GM12878 (cell line): ENCODE data around the gene MARVELD1. TPM values are rescaled to one million over a fixed set of nuclear protein-coding genes. Genes with fewer than 3 reads are reported as not detected.

Experiments used
- ATAC-seq: fragments of 200-7000 bp; cut with Tn5 transposase; 3 replicates; pipeline ENCODE4 v1.9.1; 2020; ENCODE audit warnings: mild to moderate bottlenecking, moderate library complexity
- BruUV-seq: library from RNA; stranded (reverse); fragments of 400-500 nt; replicated peaks from 2 replicates; lab custom pipeline; 2021; lab: Mats Ljungman, UMichigan
- CTCF ChIA-PET: fragments of 300-600 bp; sonication (Branson Sonifier 250); formaldehyde crosslinking; extraction: SDS; loops from one replicate; lab custom pipeline; 2021; ENCODE audit warnings: inconsistent platforms; lab: Yijun Ruan, JAX
- POLR2A ChIA-PET: fragments of 350-600 bp; formaldehyde crosslinking; extraction: SDS; loops from one replicate; lab custom pipeline; 2021; ENCODE audit warnings: inconsistent platforms; lab: Charles Lee
- RAD21 ChIA-PET: fragments of 300-600 bp; sonication (Branson Sonifier 250); formaldehyde crosslinking; loops from one replicate; lab custom pipeline; 2023; ENCODE audit warnings: antibody characterized with exemption; ENCODE audit not compliant: unreplicated experiment; lab: Charles Lee
- SMC1A ChIA-PET: fragments of 300-600 bp; sonication (Branson Sonifier 250); formaldehyde crosslinking; loops from one replicate; lab custom pipeline; 2023; ENCODE audit not compliant: unreplicated experiment, uncharacterized antibody; lab: Charles Lee
- DNase-seq: peaks from one replicate; pipeline ENCODE4 v3.0.0-alpha.2; 2011; ENCODE audit warnings: low read depth, low spot score
- FAIRE-seq: peaks from 3 replicates; lab custom pipeline; 2011; peaks lifted over from hg19 to GRCh38; lab: Jason Lieb, UNC
- H2AFZ ChIP-seq: 2 replicates; pipeline ENCODE4 v1.6.0; 2011; ENCODE audit warnings: low read depth, low read length, control low read depth; ENCODE audit not compliant: control insufficient read depth
- H3K27ac ChIP-seq: 2 replicates; pipeline ENCODE4 v1.5.1; 2011; ENCODE audit warnings: control low read depth; ENCODE audit not compliant: control insufficient read depth, insufficient read depth
- H3K27me3 ChIP-seq, 2 experiments: replicated peaks in 1 of 2; 2 replicates each; pipeline versions ENCODE4 v1.6.0 to v1.6.1; 2011; ENCODE audit warnings: low read length in 1 of 2; ENCODE audit not compliant: control insufficient read depth in 2 of 2, insufficient read depth in 2 of 2
- H3K36me3 ChIP-seq, 2 experiments: 2 replicates each; pipeline ENCODE4 v1.5.1; 2011; ENCODE audit warnings: low read length in 1 of 2; ENCODE audit not compliant: control insufficient read depth in 2 of 2, insufficient read depth in 2 of 2
- H3K4me1 ChIP-seq: 2 replicates; pipeline ENCODE4 v1.6.1; 2011; ENCODE audit warnings: mild to moderate bottlenecking, low read length, moderate library complexity, mixed read lengths; ENCODE audit not compliant: control insufficient read depth, insufficient read depth
- H3K4me2 ChIP-seq: 2 replicates; pipeline ENCODE4 v1.6.0; 2011; ENCODE audit warnings: control low read depth; ENCODE audit not compliant: control insufficient read depth, insufficient read depth
- H3K4me3 ChIP-seq: fragments of 200-600 bp; sonication (generic); 2 replicates; pipeline ENCODE4 v1.5.1; 2016
- H3K79me2 ChIP-seq: 2 replicates; pipeline ENCODE4 v1.6.0; 2011; ENCODE audit warnings: low read length; ENCODE audit not compliant: control insufficient read depth, insufficient read depth
- H3K9ac ChIP-seq: 2 replicates; pipeline ENCODE4 v1.8.0; 2011; ENCODE audit warnings: low read length, control low read depth, mixed read lengths; ENCODE audit not compliant: control insufficient read depth, insufficient read depth
- H3K9me3 ChIP-seq: replicated peaks from 3 replicates; pipeline ENCODE4 v1.5.1; 2011; ENCODE audit warnings: mild to moderate bottlenecking, low read length; ENCODE audit not compliant: control insufficient read depth, insufficient read depth
- H4K20me1 ChIP-seq: 2 replicates; pipeline ENCODE4 v1.6.0; 2011; ENCODE audit not compliant: control insufficient read depth, insufficient read depth
- BHLHE40 ChIP-seq, 2 experiments: fragments of 450-650 bp in 1 of 2; IDR thresholded peaks; 2 replicates each; pipeline ENCODE4 v1.6.1; 2011 to 2017; ENCODE audit warnings: low read depth in 2 of 2, borderline replicate concordance in 1 of 2, improper control_type of control experiment in 1 of 2, low read length in 1 of 2, mild to moderate bottlenecking in 1 of 2
- CREB1 ChIP-seq: IDR thresholded peaks from 2 replicates; pipeline ENCODE4 v1.6.1; 2012; ENCODE audit warnings: low read depth, mild to moderate bottlenecking, inconsistent platforms
- EP300 ChIP-seq, 2 experiments: fragments of 150-350 bp in 1 of 2; IDR thresholded peaks; 2 replicates each; pipeline ENCODE4 v1.6.1; 2011 to 2012; ENCODE audit warnings: low read depth in 2 of 2, low read length in 2 of 2, borderline replicate concordance in 1 of 2, improper control_type of control experiment in 1 of 2, inconsistent platforms in 1 of 2; ENCODE audit not compliant: control insufficient read depth in 1 of 2
- ESRRA ChIP-seq: IDR thresholded peaks from 2 replicates; pipeline ENCODE4 v1.6.1; 2012; ENCODE audit warnings: mild to moderate bottlenecking, low read length, improper control_type of control experiment
- EZH2 ChIP-seq: IDR thresholded peaks from 2 replicates; pipeline ENCODE4 v1.6.1; 2012; ENCODE audit warnings: low read depth, mild to moderate bottlenecking, control low read depth, inconsistent platforms, low read length, borderline replicate concordance; ENCODE audit not compliant: control insufficient read depth
- GATAD2B ChIP-seq: fragments of 450-650 bp; conservative IDR thresholded peaks from 2 replicates; pipeline ENCODE4 v1.6.1; 2017; ENCODE audit warnings: low read depth, mild to moderate bottlenecking, moderate library complexity
- HDAC6 ChIP-seq: fragments of 200-600 bp; sonication (generic); IDR thresholded peaks from one replicate; pipeline ENCODE4 v1.8.0; 2017; ENCODE audit warnings: antibody characterized with exemption; ENCODE audit not compliant: unreplicated experiment
- MXI1 ChIP-seq: fragments of 150-350 bp; IDR thresholded peaks from 2 replicates; pipeline ENCODE4 v1.6.1; 2011; ENCODE audit warnings: low read depth, mild to moderate bottlenecking, inconsistent platforms, low read length, improper control_type of control experiment
- NBN ChIP-seq: fragments of 450-650 bp; IDR thresholded peaks from 2 replicates; pipeline ENCODE4 v1.6.1; 2016
- NFYA ChIP-seq: IDR thresholded peaks from 2 replicates; pipeline ENCODE4 v1.6.1; 2011; ENCODE audit warnings: low read depth, mild to moderate bottlenecking, low read length, improper control_type of control experiment, borderline replicate concordance
- PAX5 ChIP-seq: IDR thresholded peaks from 2 replicates; pipeline ENCODE4 v1.6.1; 2011; ENCODE audit warnings: low read depth, low read length, borderline replicate concordance
- PAX8 ChIP-seq: fragments of 450-650 bp; IDR thresholded peaks from 2 replicates; pipeline ENCODE4 v1.6.1; 2017; ENCODE audit warnings: mild to moderate bottlenecking, moderate library complexity
- PML ChIP-seq: IDR thresholded peaks from 2 replicates; pipeline ENCODE4 v1.6.1; 2012; ENCODE audit warnings: low read length, inconsistent platforms
- RFX5 ChIP-seq: IDR thresholded peaks from 2 replicates; pipeline ENCODE4 v1.6.1; 2011; ENCODE audit warnings: low read depth, low read length, improper control_type of control experiment
- SIX5 ChIP-seq: IDR thresholded peaks from 2 replicates; pipeline ENCODE4 v1.6.1; 2011; ENCODE audit warnings: mild to moderate bottlenecking, low read depth, low read length, moderate library complexity; ENCODE audit not compliant: severe bottlenecking
- SMC3 ChIP-seq: IDR thresholded peaks from 2 replicates; pipeline ENCODE4 v1.6.1; 2011; ENCODE audit warnings: low read length, improper control_type of control experiment, borderline replicate concordance
- SPI1 ChIP-seq: IDR thresholded peaks from 2 replicates; pipeline ENCODE4 v1.6.1; 2011; ENCODE audit warnings: low read depth, mild to moderate bottlenecking, low read length, moderate library complexity, borderline replicate concordance; ENCODE audit not compliant: insufficient read depth
- ZNF207 ChIP-seq: fragments of 450-650 bp; IDR thresholded peaks from 2 replicates; pipeline ENCODE4 v1.6.1; 2014; ENCODE audit warnings: antibody characterized with exemption, mild to moderate bottlenecking, borderline replicate concordance
- ZNF24 ChIP-seq: fragments of 450-650 bp; IDR thresholded peaks from 2 replicates; pipeline ENCODE4 v1.6.1; 2017; ENCODE audit warnings: antibody characterized with exemption, mild to moderate bottlenecking
- ZSCAN29 ChIP-seq: fragments of 450-650 bp; IDR thresholded peaks from 2 replicates; pipeline ENCODE4 v1.6.1; 2017; ENCODE audit warnings: mild to moderate bottlenecking, moderate library complexity
- WGBS: methylation state at CpG from one replicate; pipeline ENCODE4 v1.1.6; 2016; ENCODE audit warnings: low lambda C conversion rate; ENCODE audit not compliant: insufficient replicate concordance, insufficient coverage; ENCODE audit errors: missing lambda C conversion rate; 5-methylcytosine and 5-hydroxymethylcytosine counted together
- in situ Hi-C: fragments of 300-500 bp; cut with MboI; formaldehyde crosslinking; loops from 9 replicates; pipeline ENCODE4 v1.14.3; 2018; ENCODE audit warnings: mixed read lengths
- intact Hi-C: fragments of 100-400 bp; cut with micrococcal nuclease; formaldehyde crosslinking; loops from one replicate; pipeline ENCODE4 v1.14.2; 2022; ENCODE audit not compliant: unreplicated experiment
- polyA plus RNA-seq, 11 experiments: library from polyadenylated mRNA; depleted of rRNA in 4 of 11; unstranded in 6 of 11; stranded (reverse) in 5 of 11; fragments of >200 nt; fragmentation: Nextera tagmentation in 4 of 11; fragmentation: Illumina TruSeq in 1 of 11; extraction: Ambion mirVana in 4 of 11; extraction: Trizol in 1 of 11; gene quantifications; 1 replicate in 1 of 11; 2 replicates in 10 of 11; pipeline versions ENCODE4 v1.2.1 to v1.2.3, GENCODE V29; 2011 to 2016; ENCODE audit warnings: inconsistent platforms in 2 of 11, missing spikeins in 2 of 11, low read depth in 1 of 11
- total RNA-seq, 4 experiments: library from RNA; depleted of rRNA in 3 of 4; stranded (reverse); fragments of >200 nt in 3 of 4; fragmentation: Illumina TruSeq in 1 of 4; extraction: Trizol in 1 of 4; gene quantifications; 2 replicates each; pipeline versions ENCODE4 v1.2.1 to v1.2.3, GENCODE V29; 2013 to 2021
- TF ChIP-seq, protein P1 (sequence below): IDR thresholded peaks from 2 replicates; pipeline ENCODE4 v1.6.1; 2011; ENCODE audit warnings: low read depth, low read length, improper control_type of control experiment, borderline replicate concordance
- TF ChIP-seq, protein P2 (sequence below): fragments of 450-650 bp; IDR thresholded peaks from 2 replicates; pipeline ENCODE4 v1.6.1; 2016; ENCODE audit warnings: mild to moderate bottlenecking

MARVELD1 gene
- total and polyA plus RNA-seq, 10 of the 15 experiments (the other 5 are each of a cell fraction or from before 2014, with no cell fraction given): 0.54 to 8.4 (median 3.2) TPM

DNA sequence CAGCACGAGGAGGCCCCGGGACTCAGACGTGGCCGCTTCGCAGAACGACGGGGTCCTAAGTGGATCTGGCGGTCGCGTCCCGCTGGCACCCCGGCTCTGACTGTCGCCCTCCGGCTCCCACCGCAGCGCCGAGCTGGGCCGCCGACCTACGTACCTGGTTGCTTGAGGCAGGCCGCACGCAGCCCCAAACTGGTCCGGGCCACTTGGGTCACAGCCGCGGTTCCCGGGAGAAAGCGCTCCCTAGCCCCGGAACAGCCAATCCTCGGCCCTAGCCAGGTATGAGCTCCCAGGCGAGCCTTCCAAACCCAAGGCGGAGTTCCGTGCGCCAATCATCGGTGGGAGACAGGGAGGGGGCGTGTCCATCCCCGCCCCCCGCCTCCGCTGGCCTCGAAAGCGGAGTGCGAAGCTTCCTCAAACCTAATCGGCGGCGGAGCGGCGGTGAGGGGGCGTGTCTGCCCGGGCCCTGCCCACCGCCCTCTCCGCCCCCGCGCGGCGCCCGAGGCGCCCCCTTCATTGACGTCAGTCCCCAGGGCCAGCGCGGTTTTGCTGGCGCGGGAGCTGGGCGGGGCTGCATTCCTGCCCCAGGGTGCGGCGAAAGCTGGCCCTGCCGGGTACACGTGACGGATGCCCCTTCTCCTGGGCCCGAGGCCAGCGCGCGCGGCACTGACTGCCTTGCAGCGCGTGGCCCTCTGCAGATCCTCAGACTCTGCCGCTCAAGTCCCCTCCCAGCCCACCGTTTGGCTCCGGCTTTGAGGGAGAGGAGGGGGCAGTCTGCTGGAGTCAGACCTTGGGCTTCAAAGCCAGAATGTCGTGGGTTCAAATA, 26.4 kb upstream of the MARVELD1 start, which contains the start of gene AVPI1:
Gene AVPI1 (minus strand): TSS at position 280 of the 823 bp plus-strand sequence. CDS start 7,336 bp downstream, outside the sequence.
- peak within 1 kb of the TSS; percentile 63 for H3K9ac ChIP-seq
- intact Hi-C loops (no loop called here), in situ Hi-C loops (no loop called here)
- SMC1A ChIA-PET: interaction anchor here (1.1 to 5.9 kb wide), 13 partner anchors 10 to 354 kb away, joined by 3 to 38 read pairs (median 7); partner anchors contain the start of genes MARVELD1 and ZFYVE27
- peak; percentile 99 for FAIRE-seq
- RAD21 ChIA-PET: interaction anchor here (0.8 to 3.3 kb wide), 16 partner anchors 9 to 354 kb away, joined by 3 to 24 read pairs (median 4); partner anchors contain the start of genes ANKRD2, PI4K2A and ZFYVE27
- no peaks in the 10 kb centered on the region for H3K9me3 ChIP-seq
- peak; percentile 76 for DNase-seq
- H3K79me2 ChIP-seq: no peaks in the 10 kb centered on the region
- BruUV-seq: no TSS peak
- H4K20me1 ChIP-seq: no peaks in the 10 kb centered on the region
- no peaks in the 10 kb centered on the region for H3K36me3 ChIP-seq
- H3K4me3 ChIP-seq: peak within 1 kb of the TSS; percentile 65
- peak within 1 kb of the TSS; percentile 99 for H3K4me2 ChIP-seq
- H3K27me3 ChIP-seq: no peaks in the 10 kb centered on the region; a peak in 1 of 4 replicates
- POLR2A ChIA-PET: interaction anchor here (0.5 to 1.4 kb wide), 11 partner anchors 8 to 657 kb away, joined by 3 to 6 read pairs (median 3); partner anchors contain the start of genes MARVELD1 and ZFYVE27
- H3K27ac ChIP-seq: 0 out of 2 replicates have a peak within 1 kb of the TSS, but pooled peaks have one; percentile 19
- peak; percentile 94 for ATAC-seq
- H2AFZ ChIP-seq: peak within 1 kb of the TSS; percentile 96
- peaks cover 18% of the 10 kb centered on the region for H3K4me1 ChIP-seq
- CTCF ChIA-PET: interaction anchor here (0.7 to 11.3 kb wide), 19 partner anchors 10 to 360 kb away, joined by 3 to 124 read pairs (median 5); partner anchors contain the start of gene ZFYVE27
- 2% methylated on average over 70 of the region's 78 CpGs for WGBS
- TF ChIP-seq EZH2 (no peak), PAX5 (peak; percentile 43; the same call in 1 of the 2 replicates), SPI1 (no peak), ZNF24 (no peak), PAX8 (no peak), NFYA (no peak), ZSCAN29 (no peak), NBN (0 out of 2 replicates have a peak, but pooled peaks have one; percentile 39), CREB1 (peak; percentile 89), EP300 (IDR thresholded peaks at IDR 0.05; ENCODE audit: borderline replicate concordance in 1 of 2, control insufficient read depth in 1 of 2, low read depth in 2 of 2, low read length in 2 of 2) (peak in 1 of 2 experiments; percentile 48; a peak in 3 of 4 replicates), ESRRA (no peak), ZNF207 (peak; percentile 35; the same call in 1 of the 2 replicates), MXI1 (peak; percentile 52), HDAC6 (no peak), PML (no peak), BHLHE40 (IDR thresholded peaks at IDR 0.05; ENCODE audit: borderline replicate concordance in 1 of 2, low read depth in 2 of 2, low read length in 1 of 2) (peak; percentile 82 to 95; a peak in 3 of 4 replicates), GATAD2B (peak; percentile 86), RFX5 (peak; percentile 61; the same call in 1 of the 2 replicates), SMC3 (no peak), SIX5 (no peak)
- TF ChIP-seq, protein P1, sequence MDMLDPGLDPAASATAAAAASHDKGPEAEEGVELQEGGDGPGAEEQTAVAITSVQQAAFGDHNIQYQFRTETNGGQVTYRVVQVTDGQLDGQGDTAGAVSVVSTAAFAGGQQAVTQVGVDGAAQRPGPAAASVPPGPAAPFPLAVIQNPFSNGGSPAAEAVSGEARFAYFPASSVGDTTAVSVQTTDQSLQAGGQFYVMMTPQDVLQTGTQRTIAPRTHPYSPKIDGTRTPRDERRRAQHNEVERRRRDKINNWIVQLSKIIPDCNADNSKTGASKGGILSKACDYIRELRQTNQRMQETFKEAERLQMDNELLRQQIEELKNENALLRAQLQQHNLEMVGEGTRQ: peak; percentile 18
- TF ChIP-seq, protein P2, sequence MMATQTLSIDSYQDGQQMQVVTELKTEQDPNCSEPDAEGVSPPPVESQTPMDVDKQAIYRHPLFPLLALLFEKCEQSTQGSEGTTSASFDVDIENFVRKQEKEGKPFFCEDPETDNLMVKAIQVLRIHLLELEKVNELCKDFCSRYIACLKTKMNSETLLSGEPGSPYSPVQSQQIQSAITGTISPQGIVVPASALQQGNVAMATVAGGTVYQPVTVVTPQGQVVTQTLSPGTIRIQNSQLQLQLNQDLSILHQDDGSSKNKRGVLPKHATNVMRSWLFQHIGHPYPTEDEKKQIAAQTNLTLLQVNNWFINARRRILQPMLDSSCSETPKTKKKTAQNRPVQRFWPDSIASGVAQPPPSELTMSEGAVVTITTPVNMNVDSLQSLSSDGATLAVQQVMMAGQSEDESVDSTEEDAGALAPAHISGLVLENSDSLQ: peak; percentile 96
